ENCODE measurements around the gene ITM2C.
A peak's percentile ranks its signal among the peaks of the same experiment; 100 is the strongest.

Gene ITM2C

GRCh38 chr2:230925879-230926765, 61.4 kb downstream of the ITM2C start:
- Mint-ChIP-seq H3K27me3 (no peaks in the 10 kb centered on the region), H3K9me3 (no peaks in the 10 kb centered on the region), H3K36me3 (ENCODE audit: low read depth) (no peaks in the 10 kb centered on the region), H3K27ac (peak overlapping the region; percentile 89), H3K4me3 (peak overlapping the region; percentile 79), H3K4me1 (ENCODE audit: low read depth) (peaks cover 72% of the 10 kb centered on the region)

- Mint-ChIP-seq H3K4me3 (no peak overlapping the region), H3K9me3 (no peaks in the 10 kb centered on the region), H3K27ac (peak overlapping the region; percentile 26), H3K36me3 (ENCODE audit: low read depth) (no peaks in the 10 kb centered on the region), H3K27me3 (no peaks in the 10 kb centered on the region), H3K4me1 (ENCODE audit: low read depth) (peaks cover 63% of the 10 kb centered on the region)
Observed at GRCh38 chr2:230927711-230928341, 63.1 kb downstream of the ITM2C start.
